HepG2 (cell line): Measurements from ENCODE around the gene NHSL1. TPM values are rescaled to one million over a fixed set of nuclear protein-coding genes. Genes with fewer than 3 reads are reported as not detected.
A peak's percentile ranks its signal among the peaks of the same experiment; 100 is the strongest.

ENCODE experiments used
- ATAD3A ChIP-seq: sonication (generic); formaldehyde crosslinking; IDR thresholded peaks from 2 replicates; pipeline ENCODE4 v1.4.0; 2020; ENCODE audit warnings: missing genetic modification reagents
- BORCS8-MEF2B ChIP-seq: sonication (generic); formaldehyde crosslinking; IDR thresholded peaks from 2 replicates; pipeline ENCODE4 v1.8.0; 2022; ENCODE audit warnings: mild to moderate bottlenecking, missing genetic modification reagents
- FOXC1 ChIP-seq: sonication (generic); formaldehyde crosslinking; IDR thresholded peaks from 2 replicates; pipeline ENCODE4 v1.8.0; 2022; ENCODE audit warnings: mild to moderate bottlenecking, missing genetic modification reagents, borderline replicate concordance
- HNF1B ChIP-seq: sonication (generic); formaldehyde crosslinking; IDR thresholded peaks from 2 replicates; pipeline ENCODE4 v1.5.1; 2020; ENCODE audit warnings: mild to moderate bottlenecking, moderate library complexity, missing genetic modification reagents
- HOXA5 ChIP-seq: sonication (generic); formaldehyde crosslinking; IDR thresholded peaks from 2 replicates; pipeline ENCODE4 v1.4.0; 2020; ENCODE audit warnings: missing genetic modification reagents
- MAZ ChIP-seq, 2 experiments: sonication (generic) in 1 of 2; formaldehyde crosslinking in 1 of 2; IDR thresholded peaks; 2 replicates each; pipeline versions ENCODE4 v1.5.0 to v1.6.1; 2012 to 2020; ENCODE audit warnings: low read depth in 2 of 2, mild to moderate bottlenecking in 2 of 2, borderline replicate concordance in 1 of 2, improper control_type of control experiment in 1 of 2, low read length in 1 of 2, missing genetic modification reagents in 1 of 2, moderate library complexity in 1 of 2
- MEIS1 ChIP-seq: sonication (generic); formaldehyde crosslinking; IDR thresholded peaks from 2 replicates; pipeline ENCODE4 v1.9.0; 2021; ENCODE audit warnings: mild to moderate bottlenecking, missing genetic modification reagents, moderate library complexity, borderline replicate concordance
- MIER3 ChIP-seq: IDR thresholded peaks from 2 replicates; pipeline ENCODE4 v1.6.1; 2016; ENCODE audit warnings: missing compliant biosample characterization, borderline replicate concordance
- NCOA5 ChIP-seq: sonication (generic); formaldehyde crosslinking; IDR thresholded peaks from 2 replicates; pipeline ENCODE4 v1.4.0; 2020; ENCODE audit warnings: missing genetic modification reagents
- NFKB2 ChIP-seq: sonication (generic); formaldehyde crosslinking; IDR thresholded peaks from 2 replicates; pipeline ENCODE4 v1.4.0; 2020; ENCODE audit warnings: missing genetic modification reagents, borderline replicate concordance
- NFKBIZ ChIP-seq: IDR thresholded peaks from 2 replicates; pipeline ENCODE4 v1.6.1; 2018; ENCODE audit warnings: missing genetic modification reagents, missing compliant biosample characterization
- SNAPC2 ChIP-seq: sonication (generic); formaldehyde crosslinking; IDR thresholded peaks from 2 replicates; pipeline ENCODE4 v1.8.1; 2022; ENCODE audit warnings: mild to moderate bottlenecking, missing genetic modification reagents
- SRF ChIP-seq: IDR thresholded peaks from 2 replicates; pipeline ENCODE4 v1.6.1; 2011; ENCODE audit warnings: mild to moderate bottlenecking, low read depth, low read length, moderate library complexity
- TIGD3 ChIP-seq: sonication (generic); formaldehyde crosslinking; IDR thresholded peaks from 2 replicates; pipeline ENCODE4 v1.5.1; 2020; ENCODE audit warnings: mild to moderate bottlenecking, missing genetic modification reagents, borderline replicate concordance
- U2AF1 ChIP-seq: fragments of 200-400 bp; formaldehyde crosslinking; optimal IDR thresholded peaks from 2 replicates; pipeline ENCODE3; 2017; ENCODE audit warnings: mild to moderate bottlenecking, low read depth, low read length
- YEATS2 ChIP-seq: sonication (generic); formaldehyde crosslinking; IDR thresholded peaks from 2 replicates; pipeline ENCODE4 v1.4.0; 2020; ENCODE audit warnings: missing genetic modification reagents, borderline replicate concordance
- ZBTB34 ChIP-seq: sonication (generic); formaldehyde crosslinking; IDR thresholded peaks from 2 replicates; pipeline ENCODE4 v1.8.0; 2022; ENCODE audit warnings: mild to moderate bottlenecking, missing genetic modification reagents
- ZNF138 ChIP-seq: sonication (generic); formaldehyde crosslinking; IDR thresholded peaks from 2 replicates; pipeline ENCODE4 v1.5.0; 2020; ENCODE audit warnings: mild to moderate bottlenecking, low read depth, missing genetic modification reagents
- ZNF639 ChIP-seq: conservative IDR thresholded peaks from 2 replicates; pipeline ENCODE4 v1.6.1; 2018; ENCODE audit warnings: missing genetic modification reagents
- ZNF670 ChIP-seq: sonication (generic); formaldehyde crosslinking; IDR thresholded peaks from 2 replicates; pipeline ENCODE4 v1.8.0; 2022; ENCODE audit warnings: mild to moderate bottlenecking, missing genetic modification reagents, borderline replicate concordance
- ZNF704 ChIP-seq: sonication (generic); formaldehyde crosslinking; IDR thresholded peaks from 2 replicates; pipeline ENCODE4 v1.8.1; 2023; ENCODE audit warnings: mild to moderate bottlenecking, inconsistent platforms, moderate library complexity, missing genetic modification reagents, borderline replicate concordance
- ZNF883 ChIP-seq: sonication (generic); formaldehyde crosslinking; IDR thresholded peaks from 2 replicates; pipeline ENCODE4 v1.5.1; 2020; ENCODE audit warnings: mild to moderate bottlenecking, missing genetic modification reagents; ENCODE audit errors: not compliant biosample characterization
- ZSCAN9 ChIP-seq: IDR thresholded peaks from 2 replicates; pipeline ENCODE4 v1.6.1; 2016; ENCODE audit warnings: borderline replicate concordance
- polyA plus RNA-seq, 8 experiments: library from polyadenylated mRNA; depleted of rRNA in 3 of 8; stranded (reverse) in 7 of 8; unstranded in 1 of 8; fragments of >200 nt; fragmentation: Illumina TruSeq in 4 of 8; extraction: Trizol in 4 of 8; gene quantifications; 2 replicates each; pipeline versions ENCODE4 v1.2.1 to v1.2.3, GENCODE V29; 2011 to 2016; ENCODE audit warnings: low read depth in 4 of 8, missing spikeins in 1 of 8, mixed read lengths in 1 of 8; ENCODE audit not compliant: insufficient read depth in 1 of 8
- total RNA-seq, 5 experiments: library from RNA; depleted of rRNA; stranded (reverse); fragments of >200 nt; fragmentation: Illumina TruSeq; extraction: Trizol; gene quantifications; 2 replicates each; pipeline ENCODE4 v1.2.3, GENCODE V29; 2016; ENCODE audit warnings: low read depth in 1 of 5

The NHSL1 gene
- total and polyA plus RNA-seq, 2 of the 13 experiments (the other 11 are each of a cell fraction or from before 2014, with no cell fraction given), result 24.9 to 53.6 TPM

- TF ChIP-seq ZNF704 (CRISPR knock-in tag), result no peak
- no peak for TF ChIP-seq BORCS8-MEF2B
- no peak; the same call in 1 of the 2 replicates for TF ChIP-seq MIER3 (CRISPR knock-in tag)
- TF ChIP-seq MEIS1, result no peak
- no peak for TF ChIP-seq ATAD3A (CRISPR knock-in tag)
- TF ChIP-seq YEATS2 (CRISPR knock-in tag), result no peak
- peak; percentile 60; the same call in 1 of the 2 replicates for TF ChIP-seq SNAPC2 (CRISPR knock-in tag)
- TF ChIP-seq ZNF670 (CRISPR knock-in tag), result no peak
- no peak for TF ChIP-seq U2AF1
- no peak for TF ChIP-seq ZNF639 (CRISPR knock-in tag)
- TF ChIP-seq FOXC1, result no peak
- TF ChIP-seq ZNF883 (CRISPR knock-in tag), result no peak
- TF ChIP-seq NFKB2 (CRISPR knock-in tag), result no peak
- TF ChIP-seq TIGD3 (CRISPR knock-in tag), result no peak
- TF ChIP-seq NFKBIZ (CRISPR knock-in tag), result no peak
- TF ChIP-seq HNF1B (CRISPR knock-in tag), result no peak
- no peak for TF ChIP-seq MAZ (IDR thresholded peaks at IDR 0.05; ENCODE audit: borderline replicate concordance, low read depth, low read length)
- no peak for TF ChIP-seq MAZ (CRISPR knock-in tag; IDR thresholded peaks at IDR 0.05; ENCODE audit: low read depth)
- no peak for TF ChIP-seq ZSCAN9 (CRISPR knock-in tag)
- no peak for TF ChIP-seq ZNF138 (CRISPR knock-in tag)
- TF ChIP-seq NCOA5 (CRISPR knock-in tag), result no peak
- TF ChIP-seq HOXA5 (CRISPR knock-in tag), result no peak
- TF ChIP-seq SRF, result no peak
- no peak for TF ChIP-seq ZBTB34
These were observed 861 bp upstream of the NHSL1 start (continued) for GRCh38 chr6:138500045-138500665.
